Fibroblast of villous mesenchyme (primary cell): ENCODE data around the gene STARD7. TPM values are rescaled to one million over a fixed set of nuclear protein-coding genes. Genes with fewer than 3 reads are reported as not detected.

Experiments used
- DNase-seq: peaks from one replicate; pipeline ENCODE4 v3.0.0-alpha.2; 2010; ENCODE audit warnings: low read depth
- H3K4me3 ChIP-seq: 2 replicates; pipeline ENCODE4 v1.5.1; 2011; ENCODE audit warnings: low read depth, mild to moderate bottlenecking, low read length
- CTCF ChIP-seq: IDR thresholded peaks from 2 replicates; pipeline ENCODE4 v1.5.1; 2012; ENCODE audit warnings: low read depth, mild to moderate bottlenecking, low read length; ENCODE audit not compliant: insufficient read depth
- total RNA-seq: library from RNA; depleted of rRNA; stranded (reverse); fragments of >200 nt; gene quantifications from 2 replicates; pipeline ENCODE4 v1.2.3, GENCODE V29; 2012

Gene STARD7
- total RNA-seq, 1 donor = 209 TPM

GRCh38 chr2:96157649-96158553 is 50.7 kb downstream of the STARD7 start:
- TF ChIP-seq CTCF = no peak
- DNase-seq = no peak
- H3K4me3 ChIP-seq = no peak overlapping the region

GRCh38 chr2:96156926-96157648 is 51.5 kb downstream of the STARD7 start:
- H3K4me3 ChIP-seq = no peak overlapping the region
- no peak for DNase-seq
- no peak for TF ChIP-seq CTCF

GRCh38 chr2:96156011-96156820 is 52.4 kb downstream of the STARD7 start:
- no peak overlapping the region for H3K4me3 ChIP-seq
- TF ChIP-seq CTCF = no peak
- DNase-seq = no peak

- no peak for DNase-seq
- no peak overlapping the region for H3K4me3 ChIP-seq
- no peak for TF ChIP-seq CTCF
Measured at GRCh38 chr2:96154506-96155380, 53.9 kb downstream of the STARD7 start.

GRCh38 chr2:96153991-96154431 is 54.6 kb downstream of the STARD7 start:
- TF ChIP-seq CTCF = no peak
- no peak for DNase-seq
- no peak overlapping the region for H3K4me3 ChIP-seq
